Activated CD4-positive, alpha-beta T cell treated with anti-CD3 and anti-CD28 coated beads, Interleukin-2, amount 50 U/mL, for 1 hour (primary cell): Measurements from ENCODE around the gene PARP15.

Source experiments
- DNase-seq: peaks from one replicate; pipeline ENCODE4 v3.0.0-alpha.2; 2020

Gene PARP15

GRCh38 chr3:122576174-122576940 lies 1.1 kb upstream of the PARP15 start:
- DNase-seq = no peak

GRCh38 chr3:122578069-122578740 lies 755 bp downstream of the PARP15 start:
- no peak for DNase-seq

- DNase-seq = no peak
These were observed 3.0 kb downstream of the PARP15 start for GRCh38 chr3:122580470-122580869.

- DNase-seq = no peak
These were observed 4.2 kb downstream of the PARP15 start for GRCh38 chr3:122581622-122582021.

- no peak for DNase-seq
These were observed 4.9 kb downstream of the PARP15 start for GRCh38 chr3:122582390-122582789.

GRCh38 chr3:122586098-122586497 lies 8.6 kb downstream of the PARP15 start:
- no peak for DNase-seq

GRCh38 chr3:122586773-122587485 lies 9.5 kb downstream of the PARP15 start:
- no peak for DNase-seq

GRCh38 chr3:122587572-122587971 lies 10.1 kb downstream of the PARP15 start:
- no peak for DNase-seq

GRCh38 chr3:122589297-122589696 lies 11.8 kb downstream of the PARP15 start:
- no peak for DNase-seq

GRCh38 chr3:122590610-122591009 lies 13.2 kb downstream of the PARP15 start:
- DNase-seq = no peak

- no peak for DNase-seq
These were observed 16.6 kb downstream of the PARP15 start for GRCh38 chr3:122594025-122594424.

- no peak for DNase-seq
These were observed 20.7 kb downstream of the PARP15 start for GRCh38 chr3:122598151-122598550.

- DNase-seq = no peak
These were observed 21.1 kb downstream of the PARP15 start for GRCh38 chr3:122598556-122598955.

GRCh38 chr3:122602011-122602710 lies 24.7 kb downstream of the PARP15 start:
- DNase-seq = no peak

GRCh38 chr3:122603056-122603455 lies 25.6 kb downstream of the PARP15 start:
- DNase-seq = no peak

GRCh38 chr3:122606330-122606729 lies 28.9 kb downstream of the PARP15 start:
- no peak for DNase-seq

- no peak for DNase-seq
These were observed 31.5 kb downstream of the PARP15 start for GRCh38 chr3:122608916-122609315.

- DNase-seq = no peak
These were observed 32.5 kb downstream of the PARP15 start for GRCh38 chr3:122609798-122610559.

GRCh38 chr3:122612696-122613095 lies 35.2 kb downstream of the PARP15 start:
- no peak for DNase-seq

- DNase-seq = no peak
These were observed 37.9 kb downstream of the PARP15 start for GRCh38 chr3:122615303-122615702.

GRCh38 chr3:122618614-122619013 lies 41.2 kb downstream of the PARP15 start:
- DNase-seq = no peak

GRCh38 chr3:122619040-122619439 lies 41.6 kb downstream of the PARP15 start:
- DNase-seq = no peak
